H1 (cell line): ENCODE results near the gene TLR5.

Experiments used
- CTCF ChIP-seq, 3 experiments: IDR thresholded peaks; 1 replicate in 2 of 3; 2 replicates in 1 of 3; pipeline versions ENCODE4 v1.5.1 to v1.6.1; 2011; ENCODE audit warnings: low read length in 3 of 3, mild to moderate bottlenecking in 3 of 3, inconsistent platforms in 2 of 3, low read depth in 1 of 3, moderate library complexity in 1 of 3; ENCODE audit not compliant: insufficient read depth in 1 of 3; ENCODE audit errors: control extremely low read depth in 1 of 3
- POLR2A ChIP-seq, 2 experiments: IDR thresholded peaks; 1 replicate in 1 of 2; 2 replicates in 1 of 2; pipeline ENCODE4 v1.6.1; 2011; ENCODE audit warnings: low read depth in 2 of 2, low read length in 2 of 2, mild to moderate bottlenecking in 2 of 2; ENCODE audit errors: control extremely low read depth in 1 of 2
- POLR2AphosphoS5 ChIP-seq: IDR thresholded peaks from 2 replicates; pipeline ENCODE4 v1.6.1; 2011; ENCODE audit warnings: low read depth, low read length
- SIN3A ChIP-seq, 2 experiments: IDR thresholded peaks in 1 of 2; conservative IDR thresholded peaks in 1 of 2; 2 replicates each; pipeline ENCODE4 v1.6.1; 2011 to 2012; ENCODE audit warnings: low read length in 2 of 2, improper control_type of control experiment in 1 of 2, low read depth in 1 of 2, mild to moderate bottlenecking in 1 of 2
- TAF1 ChIP-seq: IDR thresholded peaks from 2 replicates; pipeline ENCODE4 v1.6.1; 2011; ENCODE audit warnings: mild to moderate bottlenecking, low read depth, low read length

GRCh38 chr1:223189525-223189902 is 46.5 kb upstream of the TLR5 start:
- TF ChIP-seq TAF1 (no peak), POLR2AphosphoS5 (no peak), CTCF (IDR thresholded peaks at IDR 0.05; ENCODE audit: control extremely low read depth in 1 of 3, insufficient read depth in 1 of 3, low read depth in 1 of 3, low read length in 3 of 3) (no peak), SIN3A (conservative IDR thresholded peaks at IDR 0.05 in 1 of 2, IDR thresholded peaks at IDR 0.05 in 1 of 2; ENCODE audit: low read depth in 1 of 2, low read length in 2 of 2) (no peak), POLR2A (IDR thresholded peaks at IDR 0.05; ENCODE audit: control extremely low read depth in 1 of 2, low read depth in 2 of 2, low read length in 2 of 2) (no peak)
